ENCODE results near the gene PDCL2.

DNA sequence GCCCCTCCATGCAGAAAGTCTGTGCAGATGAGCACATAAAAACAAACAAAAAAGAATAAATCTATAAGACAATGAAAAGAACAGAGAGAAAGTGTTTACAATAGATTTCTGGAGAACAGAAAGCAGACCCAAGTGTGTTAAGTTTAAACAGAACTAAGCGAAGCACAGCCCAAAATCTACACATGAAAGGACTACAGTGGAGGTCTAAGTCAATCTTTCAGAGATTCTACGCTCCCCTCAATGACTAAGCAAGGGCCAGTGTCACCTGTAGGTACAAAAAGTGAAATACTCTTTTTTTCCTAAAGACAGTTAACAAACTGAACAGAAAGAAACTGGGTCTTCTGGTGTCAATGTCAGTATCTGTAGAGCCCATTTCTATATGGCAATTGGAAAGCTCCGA, 63.6 kb downstream of the PDCL2 start:
- TF ChIP-seq EZH2 (IDR thresholded peaks at IDR 0.05; ENCODE audit: insufficient read depth, poor library complexity, severe bottlenecking) = no peak
- no peak for TF ChIP-seq EZH2phosphoT487 (IDR thresholded peaks at IDR 0.05; ENCODE audit: insufficient read depth, low read depth)
